Measurements from ENCODE around the gene CLRN2. TPM values are rescaled to one million over a fixed set of nuclear protein-coding genes. Genes with fewer than 3 reads are reported as not detected.

CLRN2 gene
- polyA plus RNA-seq, 1 donor from 2014 or later = not detected

DNA sequence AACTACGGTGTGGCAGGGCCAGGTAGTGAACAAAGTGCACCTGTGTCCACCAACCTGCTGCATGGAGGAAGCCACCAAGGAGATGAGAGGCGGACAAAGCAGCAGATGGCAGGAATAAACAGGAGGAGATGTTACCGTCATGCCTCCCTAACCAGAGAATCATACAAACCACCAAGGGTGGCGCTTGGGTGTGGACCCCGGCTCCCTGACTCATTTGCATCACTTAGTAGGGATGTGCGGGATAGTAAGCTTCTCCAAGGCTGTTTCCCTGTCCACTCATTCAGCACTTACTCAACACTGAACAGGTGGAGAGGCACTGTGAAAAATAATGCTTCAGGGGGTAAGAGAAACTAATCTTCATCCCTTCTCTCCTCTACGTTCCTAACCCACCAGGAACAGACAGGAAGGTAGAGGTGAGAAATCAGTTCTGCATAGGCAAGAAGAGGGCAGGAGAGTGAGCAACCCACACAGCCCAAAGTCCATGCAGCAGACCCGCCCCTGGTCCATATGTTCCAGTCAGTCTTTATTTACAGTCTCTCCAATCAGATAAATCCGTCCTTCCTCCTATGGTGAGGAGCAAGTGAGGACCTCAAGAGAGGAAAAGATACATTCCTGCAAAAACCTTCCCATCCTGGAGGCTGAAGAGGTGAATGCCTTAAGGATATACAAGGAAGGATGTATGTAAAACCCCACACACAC is 37.0 kb upstream of the CLRN2 start:
- Histone ChIP-seq H3K4me2 (ENCODE audit: low read length) (no peak overlapping the region), H3K79me2 (replicated peaks; ENCODE audit: insufficient read depth, low read length) (no peaks in the 10 kb centered on the region), H3K9me2 (ENCODE audit: insufficient read depth, low read length) (no peaks in the 10 kb centered on the region), H2AFZ (ENCODE audit: low read depth, low read length) (no peak overlapping the region), H3K36me3 (ENCODE audit: insufficient read depth, low read length) (no peaks in the 10 kb centered on the region), H3K27ac (ENCODE audit: low read length) (no peak overlapping the region), H3K9me3 (ENCODE audit: low read length) (peaks cover 6% of the 10 kb centered on the region), H3K9ac (ENCODE audit: low read length) (no peak overlapping the region), H3K4me3 (ENCODE audit: low read length) (no peak overlapping the region), H4K20me1 (ENCODE audit: insufficient read depth) (no peaks in the 10 kb centered on the region), H3K27me3 (ENCODE audit: insufficient read depth, low read depth, low read length) (no peaks in the 10 kb centered on the region), H3F3A (ENCODE audit: insufficient read depth, low read length, poor library complexity, severe bottlenecking) (no peaks in the 10 kb centered on the region)
- TF ChIP-seq EZH2 (IDR thresholded peaks at IDR 0.05; ENCODE audit: borderline replicate concordance, insufficient read depth, low read length, poor library complexity, severe bottlenecking) = no peak
- no peak for TF ChIP-seq EP300 (conservative IDR thresholded peaks at IDR 0.05; ENCODE audit: poor library complexity, severe bottlenecking)
- no peak for TF ChIP-seq POLR2AphosphoS5 (IDR thresholded peaks at IDR 0.05)
- TF ChIP-seq, protein P1, sequence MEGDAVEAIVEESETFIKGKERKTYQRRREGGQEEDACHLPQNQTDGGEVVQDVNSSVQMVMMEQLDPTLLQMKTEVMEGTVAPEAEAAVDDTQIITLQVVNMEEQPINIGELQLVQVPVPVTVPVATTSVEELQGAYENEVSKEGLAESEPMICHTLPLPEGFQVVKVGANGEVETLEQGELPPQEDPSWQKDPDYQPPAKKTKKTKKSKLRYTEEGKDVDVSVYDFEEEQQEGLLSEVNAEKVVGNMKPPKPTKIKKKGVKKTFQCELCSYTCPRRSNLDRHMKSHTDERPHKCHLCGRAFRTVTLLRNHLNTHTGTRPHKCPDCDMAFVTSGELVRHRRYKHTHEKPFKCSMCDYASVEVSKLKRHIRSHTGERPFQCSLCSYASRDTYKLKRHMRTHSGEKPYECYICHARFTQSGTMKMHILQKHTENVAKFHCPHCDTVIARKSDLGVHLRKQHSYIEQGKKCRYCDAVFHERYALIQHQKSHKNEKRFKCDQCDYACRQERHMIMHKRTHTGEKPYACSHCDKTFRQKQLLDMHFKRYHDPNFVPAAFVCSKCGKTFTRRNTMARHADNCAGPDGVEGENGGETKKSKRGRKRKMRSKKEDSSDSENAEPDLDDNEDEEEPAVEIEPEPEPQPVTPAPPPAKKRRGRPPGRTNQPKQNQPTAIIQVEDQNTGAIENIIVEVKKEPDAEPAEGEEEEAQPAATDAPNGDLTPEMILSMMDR (IDR thresholded peaks at IDR 0.05; ENCODE audit: poor library complexity, severe bottlenecking) = no peak
- TF ChIP-seq RAD21 (conservative IDR thresholded peaks at IDR 0.05) = no peak

DNA sequence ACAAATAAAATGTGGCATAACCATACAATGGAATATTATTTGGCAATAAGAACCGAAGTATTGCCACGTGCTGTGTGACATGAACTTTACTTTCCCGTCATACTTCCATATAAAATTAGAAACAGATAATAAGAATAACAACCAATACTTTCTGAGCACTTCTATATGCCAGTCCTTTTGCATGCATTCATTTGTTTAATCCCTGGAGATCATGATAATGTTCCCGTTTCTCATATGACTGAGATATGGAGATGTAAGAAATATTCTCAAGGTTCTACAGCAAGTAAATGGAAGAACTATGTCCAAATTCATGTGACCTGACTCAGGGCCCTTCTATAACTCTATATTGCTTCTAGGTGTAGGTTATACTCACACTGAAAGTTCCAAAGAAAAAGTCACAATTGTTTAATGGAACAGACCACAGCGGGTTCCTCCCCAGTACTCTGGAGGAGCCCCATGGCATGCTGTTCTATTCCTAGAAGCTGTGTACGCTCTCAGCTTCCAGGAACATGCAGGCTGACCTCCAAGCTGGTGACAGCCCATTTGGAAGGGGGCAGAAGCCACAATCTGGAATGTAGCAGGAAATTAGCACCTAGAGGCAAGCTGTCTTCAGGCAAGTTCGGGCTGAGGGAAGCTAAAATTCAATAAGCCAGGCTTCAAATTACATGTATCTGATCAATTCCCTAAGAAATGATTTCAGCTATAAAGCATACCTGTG is 34.6 kb upstream of the CLRN2 start:
- TF ChIP-seq EP300 (conservative IDR thresholded peaks at IDR 0.05; ENCODE audit: poor library complexity, severe bottlenecking) (no peak), SMC3 (conservative IDR thresholded peaks at IDR 0.05; ENCODE audit: poor library complexity) (no peak), TAF1 (IDR thresholded peaks at IDR 0.05; ENCODE audit: low read depth) (no peak)
- Histone ChIP-seq H3K4me2 (ENCODE audit: low read length) (no peak overlapping the region), H3K27ac (ENCODE audit: low read length) (no peak overlapping the region), H3K9me3 (ENCODE audit: low read length) (peaks cover 6% of the 10 kb centered on the region), H3K27me3 (ENCODE audit: insufficient read depth, low read depth, low read length) (no peaks in the 10 kb centered on the region), H3K36me3 (ENCODE audit: insufficient read depth, low read length) (no peaks in the 10 kb centered on the region), H3K9ac (ENCODE audit: low read length) (no peak overlapping the region), H4K20me1 (ENCODE audit: insufficient read depth) (no peaks in the 10 kb centered on the region), H3F3A (ENCODE audit: insufficient read depth, low read length, poor library complexity, severe bottlenecking) (no peaks in the 10 kb centered on the region), H3K4me3 (ENCODE audit: low read length) (no peak overlapping the region), H3K79me2 (replicated peaks; ENCODE audit: insufficient read depth, low read length) (no peaks in the 10 kb centered on the region), H3K9me2 (ENCODE audit: insufficient read depth, low read length) (no peaks in the 10 kb centered on the region), H2AFZ (ENCODE audit: low read depth, low read length) (no peak overlapping the region)

DNA sequence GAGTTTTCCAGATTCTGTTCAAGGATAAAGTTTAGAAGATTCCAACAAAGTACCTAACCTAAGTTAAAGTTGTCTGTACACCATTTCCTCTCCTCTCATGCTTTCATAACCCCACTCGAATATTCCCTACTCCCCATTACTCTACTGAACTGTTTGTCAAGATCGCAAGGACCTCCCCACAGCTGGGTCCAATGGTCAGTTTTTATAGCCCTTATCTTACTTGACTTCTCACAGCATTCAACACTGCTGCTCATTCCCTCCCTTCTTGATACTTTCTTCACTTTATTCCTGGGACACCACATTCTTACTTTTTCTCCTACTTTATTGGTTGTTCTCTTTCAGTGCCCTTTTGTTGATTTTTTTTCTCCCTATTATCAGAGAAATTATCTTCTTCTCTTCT is 34.0 kb upstream of the CLRN2 start:
- Histone ChIP-seq H4K20me1 (ENCODE audit: insufficient read depth) (no peaks in the 10 kb centered on the region), H3K79me2 (replicated peaks; ENCODE audit: insufficient read depth, low read length) (no peaks in the 10 kb centered on the region), H2AFZ (ENCODE audit: low read depth, low read length) (no peak overlapping the region), H3K4me2 (ENCODE audit: low read length) (no peak overlapping the region), H3K27me3 (ENCODE audit: insufficient read depth, low read depth, low read length) (no peaks in the 10 kb centered on the region), H3K27ac (ENCODE audit: low read length) (no peak overlapping the region), H3F3A (ENCODE audit: insufficient read depth, low read length, poor library complexity, severe bottlenecking) (no peaks in the 10 kb centered on the region), H3K36me3 (ENCODE audit: insufficient read depth, low read length) (no peaks in the 10 kb centered on the region), H3K9me3 (ENCODE audit: low read length) (peaks cover 6% of the 10 kb centered on the region), H3K4me3 (ENCODE audit: low read length) (no peak overlapping the region), H3K9me2 (ENCODE audit: insufficient read depth, low read length) (no peaks in the 10 kb centered on the region), H3K9ac (ENCODE audit: low read length) (no peak overlapping the region)
- TF ChIP-seq EP300 (conservative IDR thresholded peaks at IDR 0.05; ENCODE audit: poor library complexity, severe bottlenecking) (no peak), RAD21 (conservative IDR thresholded peaks at IDR 0.05) (no peak), EZH2 (IDR thresholded peaks at IDR 0.05; ENCODE audit: borderline replicate concordance, insufficient read depth, low read length, poor library complexity, severe bottlenecking) (no peak), MXI1 (conservative IDR thresholded peaks at IDR 0.05; ENCODE audit: poor library complexity, severe bottlenecking) (no peak), SMC3 (conservative IDR thresholded peaks at IDR 0.05; ENCODE audit: poor library complexity) (no peak), TAF1 (IDR thresholded peaks at IDR 0.05; ENCODE audit: low read depth) (no peak), POLR2AphosphoS5 (IDR thresholded peaks at IDR 0.05) (no peak)
- TF ChIP-seq, protein P1 (IDR thresholded peaks at IDR 0.05; ENCODE audit: poor library complexity, severe bottlenecking) = no peak
- TF ChIP-seq, protein P2, sequence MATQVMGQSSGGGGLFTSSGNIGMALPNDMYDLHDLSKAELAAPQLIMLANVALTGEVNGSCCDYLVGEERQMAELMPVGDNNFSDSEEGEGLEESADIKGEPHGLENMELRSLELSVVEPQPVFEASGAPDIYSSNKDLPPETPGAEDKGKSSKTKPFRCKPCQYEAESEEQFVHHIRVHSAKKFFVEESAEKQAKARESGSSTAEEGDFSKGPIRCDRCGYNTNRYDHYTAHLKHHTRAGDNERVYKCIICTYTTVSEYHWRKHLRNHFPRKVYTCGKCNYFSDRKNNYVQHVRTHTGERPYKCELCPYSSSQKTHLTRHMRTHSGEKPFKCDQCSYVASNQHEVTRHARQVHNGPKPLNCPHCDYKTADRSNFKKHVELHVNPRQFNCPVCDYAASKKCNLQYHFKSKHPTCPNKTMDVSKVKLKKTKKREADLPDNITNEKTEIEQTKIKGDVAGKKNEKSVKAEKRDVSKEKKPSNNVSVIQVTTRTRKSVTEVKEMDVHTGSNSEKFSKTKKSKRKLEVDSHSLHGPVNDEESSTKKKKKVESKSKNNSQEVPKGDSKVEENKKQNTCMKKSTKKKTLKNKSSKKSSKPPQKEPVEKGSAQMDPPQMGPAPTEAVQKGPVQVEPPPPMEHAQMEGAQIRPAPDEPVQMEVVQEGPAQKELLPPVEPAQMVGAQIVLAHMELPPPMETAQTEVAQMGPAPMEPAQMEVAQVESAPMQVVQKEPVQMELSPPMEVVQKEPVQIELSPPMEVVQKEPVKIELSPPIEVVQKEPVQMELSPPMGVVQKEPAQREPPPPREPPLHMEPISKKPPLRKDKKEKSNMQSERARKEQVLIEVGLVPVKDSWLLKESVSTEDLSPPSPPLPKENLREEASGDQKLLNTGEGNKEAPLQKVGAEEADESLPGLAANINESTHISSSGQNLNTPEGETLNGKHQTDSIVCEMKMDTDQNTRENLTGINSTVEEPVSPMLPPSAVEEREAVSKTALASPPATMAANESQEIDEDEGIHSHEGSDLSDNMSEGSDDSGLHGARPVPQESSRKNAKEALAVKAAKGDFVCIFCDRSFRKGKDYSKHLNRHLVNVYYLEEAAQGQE (IDR thresholded peaks at IDR 0.05; ENCODE audit: borderline replicate concordance) = no peak
